H1 (cell line): ENCODE results near the gene ATP6V1B1. TPM values are rescaled to one million over a fixed set of nuclear protein-coding genes. Genes with fewer than 3 reads are reported as not detected.

Source experiments
- polyA plus RNA-seq, 7 experiments: library from polyadenylated mRNA; depleted of rRNA in 3 of 7; stranded (reverse) in 5 of 7; unstranded in 2 of 7; fragments of >200 nt in 5 of 7; fragments of 200-250 nt in 2 of 7; gene quantifications; 1 replicate in 5 of 7; 2 replicates in 1 of 7; 4 replicates in 1 of 7; pipeline versions ENCODE4 v1.2.1 to v1.2.3, GENCODE V29; 2011 to 2013; ENCODE audit warnings: missing spikeins in 2 of 7, mixed read lengths in 2 of 7
- total RNA-seq: library from RNA; stranded (reverse); fragmentation: NEBNext Ultra II Directional; extraction: Animal tissue kit (Norgen Biotek cat#: 25700); gene quantifications from 2 replicates; pipeline ENCODE4 v1.2.1, GENCODE V29; 2021
- TF ChIP-seq, protein P1 (sequence below): IDR thresholded peaks from 2 replicates; pipeline ENCODE4 v1.6.1; 2011; ENCODE audit warnings: low read depth, mild to moderate bottlenecking, low read length; ENCODE audit not compliant: insufficient read depth

Gene ATP6V1B1
- total and polyA plus RNA-seq, 2 of the 8 experiments (the other 6 are each of a cell fraction or from before 2014, with no cell fraction given) = not detected

DNA sequence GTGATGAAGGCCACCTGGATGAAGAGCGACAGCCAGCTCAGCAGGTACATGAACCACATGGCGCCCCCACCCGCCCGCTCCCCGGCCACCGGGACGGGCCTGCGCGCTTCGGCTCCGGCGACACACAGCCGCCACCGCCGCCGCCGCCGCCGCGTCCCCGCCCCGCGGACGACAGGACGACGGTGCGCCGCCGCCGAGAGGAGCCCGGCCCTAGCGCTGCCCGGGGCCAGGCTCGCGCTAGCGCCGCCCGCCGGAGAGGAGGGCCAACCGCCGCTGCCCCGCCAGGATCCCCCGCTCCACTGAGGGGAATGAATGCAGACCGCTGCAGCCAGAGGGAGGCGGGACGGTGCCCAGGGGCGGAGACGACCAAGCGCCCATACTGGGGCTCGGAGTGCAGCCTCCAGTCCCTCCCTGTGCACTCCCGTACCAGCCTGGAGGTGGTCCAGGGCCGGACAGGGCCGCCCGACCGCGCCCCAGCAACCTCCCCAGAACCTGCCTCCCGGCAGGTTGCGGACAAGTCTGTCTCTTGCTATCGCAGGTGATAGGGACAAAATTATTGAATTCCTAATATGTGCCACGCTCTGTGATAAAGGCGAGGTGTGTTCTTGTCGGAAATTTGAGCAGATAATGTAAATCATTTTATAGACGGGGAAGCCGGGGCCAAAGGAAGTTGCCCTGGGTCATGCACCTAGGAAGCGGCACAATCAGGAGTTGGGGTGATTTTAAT lies 59.2 kb downstream of the ATP6V1B1 start, which contains the start of gene TEX261 (continued):
- TF ChIP-seq, protein P1, sequence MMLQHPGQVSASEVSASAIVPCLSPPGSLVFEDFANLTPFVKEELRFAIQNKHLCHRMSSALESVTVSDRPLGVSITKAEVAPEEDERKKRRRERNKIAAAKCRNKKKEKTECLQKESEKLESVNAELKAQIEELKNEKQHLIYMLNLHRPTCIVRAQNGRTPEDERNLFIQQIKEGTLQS = no peak
